H1 (cell line): Measurements from ENCODE around the gene ARHGAP26. TPM values are rescaled to one million over a fixed set of nuclear protein-coding genes. Genes with fewer than 3 reads are reported as not detected.

ENCODE experiments used
- CTCF ChIA-PET: fragments of 300-600 bp; sonication (Branson Sonifier 250); formaldehyde crosslinking; loops from one replicate; lab custom pipeline; 2021; ENCODE audit not compliant: partially characterized antibody; lab: Charles Lee
- POLR2A ChIA-PET: fragments of 300-600 bp; sonication (Branson Sonifier 250); formaldehyde crosslinking; loops from one replicate; lab custom pipeline; 2021; ENCODE audit warnings: inconsistent platforms; ENCODE audit not compliant: partially characterized antibody; lab: Charles Lee
- DNase-seq, 2 experiments: peaks; one replicate each; pipeline versions ENCODE4 v3.0.0 to v3.0.0-alpha.2; 2010 to 2022; ENCODE audit warnings: low spot score in 2 of 2, low read depth in 1 of 2, mixed read lengths in 1 of 2
- FAIRE-seq: peaks from 2 replicates; lab custom pipeline; 2011; peaks lifted over from hg19 to GRCh38; lab: Jason Lieb, UNC
- H2AFZ ChIP-seq: 2 replicates; pipeline ENCODE4 v1.8.1; 2012; ENCODE audit warnings: low read length, inconsistent platforms
- H2AK5ac ChIP-seq: 2 replicates; pipeline ENCODE4 v1.6.1; 2013; ENCODE audit warnings: low read depth, low read length
- H2BK120ac ChIP-seq: replicated peaks from 2 replicates; pipeline ENCODE3; 2013; ENCODE audit warnings: low read depth, low read length, inconsistent platforms
- H2BK12ac ChIP-seq: 2 replicates; pipeline ENCODE4 v1.6.1; 2013; ENCODE audit warnings: low read depth, low read length
- H2BK15ac ChIP-seq: 2 replicates; pipeline ENCODE4 v1.6.1; 2013; ENCODE audit warnings: low read length
- H2BK20ac ChIP-seq: 2 replicates; pipeline ENCODE4 v1.6.1; 2013; ENCODE audit warnings: low read length
- H2BK5ac ChIP-seq: 2 replicates; pipeline ENCODE4 v1.6.1; 2013; ENCODE audit warnings: low read depth, low read length
- H3K14ac ChIP-seq: 2 replicates; pipeline ENCODE4 v1.6.1; 2013; ENCODE audit warnings: inconsistent platforms; ENCODE audit not compliant: insufficient read length
- H3K18ac ChIP-seq: 2 replicates; pipeline ENCODE4 v1.6.1; 2013; ENCODE audit warnings: low read length; ENCODE audit errors: extremely low read depth
- H3K23ac ChIP-seq: 2 replicates; pipeline ENCODE4 v1.6.1; 2013; ENCODE audit warnings: inconsistent platforms; ENCODE audit not compliant: insufficient read length
- H3K23me2 ChIP-seq: 2 replicates; pipeline ENCODE4 v1.6.1; 2013; ENCODE audit warnings: low read depth, low read length
- H3K27ac ChIP-seq: 2 replicates; pipeline ENCODE4 v1.6.1; 2011; ENCODE audit warnings: low read depth, low read length, inconsistent platforms
- H3K27me3 ChIP-seq, 4 experiments: replicated peaks in 1 of 4; 1 replicate in 1 of 4; 2 replicates in 3 of 4; pipeline versions ENCODE4 v1.6.1 to v1.8.1; 2011 to 2013; ENCODE audit warnings: low read length in 3 of 4, mild to moderate bottlenecking in 3 of 4, inconsistent platforms in 2 of 4, mixed read lengths in 2 of 4, moderate library complexity in 1 of 4; ENCODE audit not compliant: control insufficient read depth in 3 of 4, insufficient read depth in 3 of 4; ENCODE audit errors: extremely low read depth in 1 of 4
- H3K36me3 ChIP-seq, 4 experiments: 2 replicates each; pipeline versions ENCODE4 v1.6.1 to v1.8.1; 2011 to 2013; ENCODE audit warnings: mild to moderate bottlenecking in 4 of 4, low read length in 3 of 4, moderate library complexity in 2 of 4, control low read depth in 1 of 4, inconsistent platforms in 1 of 4; ENCODE audit not compliant: insufficient read depth in 4 of 4, control insufficient read depth in 2 of 4
- H3K4ac ChIP-seq: replicated peaks from 2 replicates; pipeline ENCODE3; 2013; ENCODE audit warnings: low read length, low read depth, mixed read lengths, inconsistent platforms; ENCODE audit not compliant: insufficient read length
- H3K4me1 ChIP-seq, 4 experiments: replicated peaks in 1 of 4; 1 replicate in 1 of 4; 2 replicates in 3 of 4; pipeline versions ENCODE4 v1.6.1 to v1.8.1; 2011 to 2013; ENCODE audit warnings: low read length in 3 of 4, inconsistent platforms in 2 of 4, mixed read lengths in 1 of 4; ENCODE audit not compliant: insufficient read depth in 4 of 4, control insufficient read depth in 3 of 4
- H3K4me2 ChIP-seq, 2 experiments: 2 replicates each; pipeline versions ENCODE4 v1.6.1 to v1.8.1; 2011 to 2013; ENCODE audit warnings: low read depth in 2 of 2, low read length in 2 of 2, control low read depth in 1 of 2, inconsistent platforms in 1 of 2, mild to moderate bottlenecking in 1 of 2; ENCODE audit not compliant: insufficient read depth in 1 of 2
- H3K4me3 ChIP-seq, 4 experiments: fragments of 200-600, 300-600 bp in 1 of 4; sonication (generic), shearing (Covaris generic), sonication (Bioruptor Twin) in 1 of 4; 2 replicates each; pipeline versions ENCODE4 v1.5.1 to v1.8.1; 2011 to 2016; ENCODE audit warnings: low read length in 4 of 4, low read depth in 3 of 4, control low read depth in 2 of 4, inconsistent platforms in 2 of 4, mild to moderate bottlenecking in 2 of 4, mixed read lengths in 1 of 4, moderate library complexity in 1 of 4; ENCODE audit not compliant: insufficient read depth in 2 of 4; ENCODE audit errors: extremely low read depth in 1 of 4
- H3K56ac ChIP-seq: replicated peaks from 2 replicates; pipeline ENCODE3; 2013; ENCODE audit warnings: low read depth, mild to moderate bottlenecking, mixed read lengths, low read length, inconsistent platforms; ENCODE audit not compliant: insufficient read length
- H3K79me1 ChIP-seq: 2 replicates; pipeline ENCODE4 v1.6.1; 2013; ENCODE audit warnings: low read depth, low read length, control low read depth
- H3K79me2 ChIP-seq, 2 experiments: 2 replicates each; pipeline versions ENCODE4 v1.6.1 to v1.8.1; 2012 to 2013; ENCODE audit warnings: low read length in 2 of 2, mild to moderate bottlenecking in 2 of 2, inconsistent platforms in 1 of 2; ENCODE audit not compliant: insufficient read depth in 2 of 2, control insufficient read depth in 1 of 2
- H3K9ac ChIP-seq, 4 experiments: replicated peaks in 1 of 4; 1 replicate in 1 of 4; 2 replicates in 3 of 4; pipeline versions ENCODE4 v1.6.1 to v1.8.1; 2011 to 2013; ENCODE audit warnings: low read depth in 3 of 4, low read length in 3 of 4, control low read depth in 2 of 4, mild to moderate bottlenecking in 2 of 4, moderate library complexity in 2 of 4, inconsistent platforms in 1 of 4; ENCODE audit errors: extremely low read depth in 1 of 4
- H3K9me3 ChIP-seq, 2 experiments: 2 replicates each; pipeline versions ENCODE4 v1.6.1 to v1.8.1; 2012 to 2013; ENCODE audit warnings: mild to moderate bottlenecking in 2 of 2, moderate library complexity in 2 of 2, control low read depth in 1 of 2, inconsistent platforms in 1 of 2, low read depth in 1 of 2, low read length in 1 of 2, mixed read lengths in 1 of 2; ENCODE audit not compliant: insufficient read depth in 2 of 2
- H4K20me1 ChIP-seq, 2 experiments: replicated peaks in 1 of 2; 2 replicates each; pipeline versions ENCODE3 to v1.8.1; 2011 to 2013; ENCODE audit warnings: inconsistent platforms in 2 of 2, low read length in 2 of 2, mild to moderate bottlenecking in 1 of 2; ENCODE audit not compliant: insufficient read depth in 2 of 2, control insufficient read depth in 1 of 2
- H4K5ac ChIP-seq: 2 replicates; pipeline ENCODE4 v1.6.1; 2013; ENCODE audit warnings: low read length, low read depth, mixed read lengths, inconsistent platforms; ENCODE audit not compliant: insufficient read length
- H4K8ac ChIP-seq: 2 replicates; pipeline ENCODE4 v1.8.0; 2013; ENCODE audit warnings: mild to moderate bottlenecking, moderate library complexity, low read length, inconsistent platforms; ENCODE audit not compliant: insufficient read depth; ENCODE audit errors: extremely low read depth
- H4K91ac ChIP-seq: replicated peaks from 2 replicates; pipeline ENCODE3; 2013; ENCODE audit warnings: low read length, mixed read lengths, inconsistent platforms; ENCODE audit not compliant: insufficient read length
- RXRA ChIP-seq: IDR thresholded peaks from 2 replicates; pipeline ENCODE4 v1.6.1; 2011; ENCODE audit warnings: low read depth, mild to moderate bottlenecking, low read length, moderate library complexity; ENCODE audit not compliant: insufficient read depth
- ZNF274 ChIP-seq: IDR thresholded peaks from 2 replicates; pipeline ENCODE4 v1.7.0; 2012; ENCODE audit warnings: low read length, borderline replicate concordance; ENCODE audit errors: extremely low read depth
- WGBS, 2 experiments: shearing (Covaris generic) in 1 of 2; methylation state at CpG; one replicate each; pipeline versions ENCODE4 v1.1.6 to v1.1.7; 2013 to 2015; ENCODE audit warnings: low lambda C conversion rate in 2 of 2, mixed read lengths in 2 of 2, inconsistent platforms in 1 of 2, low coverage in 1 of 2, missing lambda C conversion rate in 1 of 2; ENCODE audit not compliant: insufficient replicate concordance in 2 of 2, insufficient coverage in 1 of 2, insufficient read length in 1 of 2; ENCODE audit errors: extremely low coverage in 1 of 2, missing lambda C conversion rate in 1 of 2; 5-methylcytosine and 5-hydroxymethylcytosine counted together
- polyA plus RNA-seq, 7 experiments: library from polyadenylated mRNA; depleted of rRNA in 3 of 7; stranded (reverse) in 5 of 7; unstranded in 2 of 7; fragments of >200 nt in 5 of 7; fragments of 200-250 nt in 2 of 7; gene quantifications; 1 replicate in 5 of 7; 2 replicates in 1 of 7; 4 replicates in 1 of 7; pipeline versions ENCODE4 v1.2.1 to v1.2.3, GENCODE V29; 2011 to 2013; ENCODE audit warnings: missing spikeins in 2 of 7, mixed read lengths in 2 of 7
- total RNA-seq: library from RNA; stranded (reverse); fragmentation: NEBNext Ultra II Directional; extraction: Animal tissue kit (Norgen Biotek cat#: 25700); gene quantifications from 2 replicates; pipeline ENCODE4 v1.2.1, GENCODE V29; 2021

ARHGAP26 gene
- total and polyA plus RNA-seq, 2 of the 8 experiments (the other 6 are each of a cell fraction or from before 2014, with no cell fraction given) = 7.1 to 24.8 TPM

GRCh38 chr5:142841511-142842265 is 71.5 kb downstream of the ARHGAP26 start:
- FAIRE-seq (no peak), DNase-seq (no peak)
- POLR2A ChIA-PET = interaction anchor here (1.3 kb wide), 1 partner anchor 18 kb away, joined by 3 read pairs; no protein-coding TSS in a partner anchor
- Histone ChIP-seq H2BK5ac (no peak overlapping the region), H3K4ac (no peak overlapping the region), H3K56ac (no peak overlapping the region), H3K23me2 (no peaks in the 10 kb centered on the region), H2BK20ac (no peak overlapping the region), H3K4me3 (no peak overlapping the region), H2AK5ac (no peak overlapping the region), H3K36me3 (no peaks in the 10 kb centered on the region), H3K14ac (no peak overlapping the region), H3K9me3 (no peaks in the 10 kb centered on the region), H3K79me1 (peaks cover 7% of the 10 kb centered on the region; the same call in 1 of the 2 replicates), H3K4me2 (no peak overlapping the region), H4K5ac (no peak overlapping the region), H3K23ac (no peak overlapping the region), H3K79me2 (peaks cover 0 to 8% of the 10 kb centered on the region in 2 experiments; a peak in 3 of 4 replicates), H3K27ac (no peak overlapping the region), H2BK15ac (no peak overlapping the region), H4K20me1 (peaks cover 0 to 2% of the 10 kb centered on the region in 2 experiments), H4K91ac (no peak overlapping the region), H3K18ac (no peak overlapping the region), H2BK12ac (no peak overlapping the region), H2BK120ac (no peak overlapping the region), H2AFZ (no peak overlapping the region), H4K8ac (no peak overlapping the region), H3K4me1 (peaks cover 0 to 5% (median 1%) of the 10 kb centered on the region in 4 experiments; a peak in 2 of 7 replicates), H3K27me3 (no peaks in the 10 kb centered on the region), H3K9ac (no peak overlapping the region)
- CTCF ChIA-PET = interaction anchor here (1.0 to 1.1 kb wide), 2 partner anchors 11 to 34 kb away, joined by 3 read pairs; no protein-coding TSS in a partner anchor
- TF ChIP-seq RXRA (no peak), ZNF274 (no peak)
- WGBS, 2 experiments = 85% methylated on average over 6 of the region's 6 CpGs; no CpG with 5 or more reads in 1 of the 2 experiments
